Endothelial cell of umbilical vein (primary cell): ENCODE data around the gene AKAP8. TPM values are rescaled to one million over a fixed set of nuclear protein-coding genes. Genes with fewer than 3 reads are reported as not detected.

Source experiments
- BruUV-seq: library from RNA; stranded (reverse); fragments of 400-500 nt; replicated peaks from 2 replicates; lab custom pipeline; 2021; lab: Mats Ljungman, UMichigan
- CTCF ChIA-PET: fragments of 300-600, 350-600 bp; sonication (Branson Sonifier 250); formaldehyde crosslinking; loops from one replicate; lab custom pipeline; 2021; ENCODE audit warnings: antibody characterized with exemption, inconsistent platforms; lab: Charles Lee
- POLR2A ChIA-PET: fragments of 300-600, 350-600 bp; sonication (Branson Sonifier 250); formaldehyde crosslinking; loops from one replicate; lab custom pipeline; 2021; ENCODE audit warnings: antibody characterized with exemption, inconsistent platforms; lab: Charles Lee
- DNase-seq: peaks from one replicate; pipeline ENCODE4 v3.0.0-alpha.2; 2011; ENCODE audit warnings: low read depth, low spot score
- FAIRE-seq: peaks from 2 replicates; lab custom pipeline; 2011; peaks lifted over from hg19 to GRCh38; lab: Jason Lieb, UNC
- H2AFZ ChIP-seq: 2 replicates; pipeline ENCODE4 v1.6.0; 2012; ENCODE audit warnings: low read depth, low read length, control low read depth, inconsistent platforms
- H3K27ac ChIP-seq: 2 replicates; pipeline ENCODE4 v1.5.1; 2011; ENCODE audit warnings: low read depth, mild to moderate bottlenecking, control low read depth, low read length, moderate library complexity; ENCODE audit not compliant: insufficient read depth
- H3K27me3 ChIP-seq, 2 experiments: 2 replicates each; pipeline versions ENCODE4 v1.6.0 to v1.6.1; 2011; ENCODE audit warnings: low read length in 2 of 2, mixed read lengths in 1 of 2; ENCODE audit not compliant: control insufficient read depth in 2 of 2, insufficient read depth in 2 of 2
- H3K36me3 ChIP-seq, 2 experiments: 2 replicates in 1 of 2; 3 replicates in 1 of 2; pipeline ENCODE4 v1.5.1; 2011; ENCODE audit warnings: low read length in 2 of 2, mild to moderate bottlenecking in 1 of 2, moderate library complexity in 1 of 2; ENCODE audit not compliant: control insufficient read depth in 2 of 2, insufficient read depth in 2 of 2; ENCODE audit errors: extremely low read depth in 1 of 2
- H3K4me1 ChIP-seq: 3 replicates; pipeline ENCODE4 v1.5.1; 2011; ENCODE audit warnings: mild to moderate bottlenecking, low read length; ENCODE audit not compliant: control insufficient read depth, insufficient read depth; ENCODE audit errors: extremely low read depth
- H3K4me2 ChIP-seq: 2 replicates; pipeline ENCODE4 v1.6.1; 2011; ENCODE audit warnings: low read length, control low read depth, mixed read lengths; ENCODE audit not compliant: insufficient read depth
- H3K4me3 ChIP-seq, 3 experiments: fragments of 200-600 bp in 1 of 3; sonication (generic), shearing (Covaris generic) in 1 of 3; replicated peaks in 1 of 3; 2 replicates each; pipeline ENCODE4 v1.5.1; 2011 to 2016; ENCODE audit warnings: control low read depth in 3 of 3, low read length in 3 of 3, mild to moderate bottlenecking in 2 of 3, inconsistent platforms in 1 of 3, low read depth in 1 of 3, moderate library complexity in 1 of 3; ENCODE audit not compliant: insufficient read depth in 1 of 3
- H3K79me2 ChIP-seq: 2 replicates; pipeline ENCODE4 v1.6.0; 2012; ENCODE audit warnings: low read length, inconsistent platforms; ENCODE audit not compliant: control insufficient read depth, insufficient read depth
- H3K9ac ChIP-seq: replicated peaks from 2 replicates; pipeline ENCODE3; 2011; ENCODE audit warnings: low read length, control low read depth; ENCODE audit not compliant: insufficient read depth; ENCODE audit errors: extremely low read depth
- H3K9me1 ChIP-seq: replicated peaks from 3 replicates; pipeline ENCODE4 v1.6.0; 2011; ENCODE audit warnings: mild to moderate bottlenecking, low read length; ENCODE audit not compliant: control insufficient read depth, insufficient read depth; ENCODE audit errors: extremely low read depth
- H3K9me3 ChIP-seq: replicated peaks from 2 replicates; pipeline ENCODE4 v1.5.1; 2012; ENCODE audit warnings: low read length, inconsistent platforms; ENCODE audit not compliant: control insufficient read depth, insufficient read depth
- H4K20me1 ChIP-seq: replicated peaks from 2 replicates; pipeline ENCODE3; 2011; ENCODE audit warnings: mild to moderate bottlenecking, low read length; ENCODE audit not compliant: control insufficient read depth, insufficient read depth; ENCODE audit errors: extremely low read depth
- CTCF ChIP-seq, 2 donors: IDR thresholded peaks; 1 replicate in 1 of 2; 2 replicates in 1 of 2; pipeline ENCODE4 v1.5.1; 2011; ENCODE audit warnings: low read length in 2 of 2, mild to moderate bottlenecking in 2 of 2, moderate library complexity in 2 of 2, control low read depth in 1 of 2, inconsistent platforms in 1 of 2, low read depth in 1 of 2; ENCODE audit not compliant: insufficient read depth in 1 of 2; ENCODE audit errors: extremely low read depth in 1 of 2
- EZH2 ChIP-seq: IDR thresholded peaks from 2 replicates; pipeline ENCODE4 v1.6.1; 2012; ENCODE audit warnings: borderline replicate concordance, low read depth, mild to moderate bottlenecking, moderate library complexity, low read length, inconsistent platforms; ENCODE audit not compliant: severe bottlenecking
- FOS ChIP-seq: IDR thresholded peaks from 2 replicates; pipeline ENCODE4 v1.6.1; 2011; ENCODE audit warnings: mild to moderate bottlenecking, low read length, moderate library complexity, borderline replicate concordance; ENCODE audit not compliant: insufficient read depth
- GATA2 ChIP-seq: IDR thresholded peaks from 2 replicates; pipeline ENCODE4 v1.7.0; 2011; ENCODE audit warnings: low read depth, mild to moderate bottlenecking, moderate library complexity, mixed read lengths, low read length; ENCODE audit not compliant: insufficient read length, insufficient read depth
- JUN ChIP-seq: IDR thresholded peaks from 2 replicates; pipeline ENCODE4 v1.6.1; 2011; ENCODE audit warnings: borderline replicate concordance, low read depth; ENCODE audit not compliant: insufficient read length, insufficient read depth
- MAX ChIP-seq: IDR thresholded peaks from 2 replicates; pipeline ENCODE4 v1.6.1; 2011; ENCODE audit not compliant: insufficient read depth, insufficient read length
- MYC ChIP-seq: IDR thresholded peaks from one replicate; pipeline ENCODE4 v1.6.1; 2011; ENCODE audit warnings: mild to moderate bottlenecking, low read depth, low read length
- POLR2A ChIP-seq: IDR thresholded peaks from 2 replicates; pipeline ENCODE4 v1.6.1; 2012; ENCODE audit warnings: low read depth, mild to moderate bottlenecking, control low read depth, low read length
- POLR2AphosphoS5 ChIP-seq: IDR thresholded peaks from 2 replicates; pipeline ENCODE4 v1.6.1; 2012; ENCODE audit warnings: low read depth, mild to moderate bottlenecking, control low read depth, low read length, moderate library complexity; ENCODE audit not compliant: insufficient read depth
- dilution Hi-C: fragments of 300-500 bp; cut with MboI; formaldehyde crosslinking; loops from one replicate; pipeline ENCODE4 v1.15.0; 2019; ENCODE audit warnings: low sequenced_read_pairs; ENCODE audit not compliant: extremely low pct_ligation_motif_present
- intact Hi-C: fragments of 100-400 bp; cut with micrococcal nuclease; formaldehyde crosslinking; loops from one replicate; pipeline ENCODE4 v1.10.0; 2022
- polyA plus RNA-seq, 4 experiments: library from polyadenylated mRNA; depleted of rRNA in 3 of 4; stranded (reverse) in 3 of 4; unstranded in 1 of 4; fragments of >200 nt; gene quantifications; 2 replicates each; pipeline versions ENCODE4 v1.2.1 to v1.2.3, GENCODE V29; 2011 to 2012; ENCODE audit warnings: missing spikeins in 1 of 4
- total RNA-seq: library from RNA; stranded (reverse); gene quantifications from 2 replicates; pipeline ENCODE4 v1.2.3, GENCODE V29; 2021

The AKAP8 gene
- total and polyA plus RNA-seq, 2 donors (not counting 3 experiments of a cell fraction or from before 2014, with no cell fraction given): 16.4 to 44.1 TPM

GRCh38 chr19:15313649-15314279 lies 65.8 kb downstream of the AKAP8 start:
- Histone ChIP-seq H2AFZ (no peak overlapping the region), H3K36me3 (no peaks in the 10 kb centered on the region), H3K9me3 (no peaks in the 10 kb centered on the region), H3K4me1 (peaks cover 2% of the 10 kb centered on the region), H3K79me2 (peaks cover 98% of the 10 kb centered on the region), H3K9me1 (no peaks in the 10 kb centered on the region), H3K27ac (no peak overlapping the region), H4K20me1 (peaks cover 31% of the 10 kb centered on the region), H3K27me3 (no peaks in the 10 kb centered on the region), H3K9ac (no peak overlapping the region), H3K4me2 (no peak overlapping the region), H3K4me3 (no peak overlapping the region)
- no TSS peak for BruUV-seq
- intact Hi-C loops: no loop called here
- dilution Hi-C loops: no loop called here
- TF ChIP-seq POLR2AphosphoS5 (no peak), JUN (no peak), MAX (no peak), FOS (no peak), EZH2 (no peak), POLR2A (no peak), CTCF (IDR thresholded peaks at IDR 0.05; ENCODE audit: extremely low read depth in 1 of 2, insufficient read depth in 1 of 2, low read depth in 1 of 2, low read length in 2 of 2) (no peak), GATA2 (no peak), MYC (no peak)
- FAIRE-seq (no peak), DNase-seq (no peak)
- CTCF ChIA-PET: interaction anchor here (1.3 kb wide), 1 partner anchor 31 kb away, joined by 3 read pairs; no protein-coding TSS in a partner anchor
- POLR2A ChIA-PET: no interaction called here
